G401 (cell line): Measurements from ENCODE around the gene CDX1. TPM values are rescaled to one million over a fixed set of nuclear protein-coding genes. Genes with fewer than 3 reads are reported as not detected.
"Not testable (repeated sequence)": the region's sequence is repeated elsewhere in the genome, so short reads cannot be mapped to it uniquely, and the experiment has no call there.

Experiments
- DNase-seq: peaks from one replicate; pipeline ENCODE4 v3.0.0-alpha.2; 2015; ENCODE audit warnings: low spot score
- in situ Hi-C: cut with HindIII; loops from 2 replicates; pipeline ENCODE4 v1.10.0; 2016; ENCODE audit warnings: low sequenced_read_pairs, mixed read lengths
- total RNA-seq: library from RNA; depleted of rRNA; stranded (reverse); fragments of >200 nt; shearing (Covaris generic); gene quantifications from 2 replicates; pipeline ENCODE4 v1.2.3, GENCODE V29; 2014; rRNA removed

The CDX1 gene
- total RNA-seq, 1 experiment from 2014 or later: not detected

DNA sequence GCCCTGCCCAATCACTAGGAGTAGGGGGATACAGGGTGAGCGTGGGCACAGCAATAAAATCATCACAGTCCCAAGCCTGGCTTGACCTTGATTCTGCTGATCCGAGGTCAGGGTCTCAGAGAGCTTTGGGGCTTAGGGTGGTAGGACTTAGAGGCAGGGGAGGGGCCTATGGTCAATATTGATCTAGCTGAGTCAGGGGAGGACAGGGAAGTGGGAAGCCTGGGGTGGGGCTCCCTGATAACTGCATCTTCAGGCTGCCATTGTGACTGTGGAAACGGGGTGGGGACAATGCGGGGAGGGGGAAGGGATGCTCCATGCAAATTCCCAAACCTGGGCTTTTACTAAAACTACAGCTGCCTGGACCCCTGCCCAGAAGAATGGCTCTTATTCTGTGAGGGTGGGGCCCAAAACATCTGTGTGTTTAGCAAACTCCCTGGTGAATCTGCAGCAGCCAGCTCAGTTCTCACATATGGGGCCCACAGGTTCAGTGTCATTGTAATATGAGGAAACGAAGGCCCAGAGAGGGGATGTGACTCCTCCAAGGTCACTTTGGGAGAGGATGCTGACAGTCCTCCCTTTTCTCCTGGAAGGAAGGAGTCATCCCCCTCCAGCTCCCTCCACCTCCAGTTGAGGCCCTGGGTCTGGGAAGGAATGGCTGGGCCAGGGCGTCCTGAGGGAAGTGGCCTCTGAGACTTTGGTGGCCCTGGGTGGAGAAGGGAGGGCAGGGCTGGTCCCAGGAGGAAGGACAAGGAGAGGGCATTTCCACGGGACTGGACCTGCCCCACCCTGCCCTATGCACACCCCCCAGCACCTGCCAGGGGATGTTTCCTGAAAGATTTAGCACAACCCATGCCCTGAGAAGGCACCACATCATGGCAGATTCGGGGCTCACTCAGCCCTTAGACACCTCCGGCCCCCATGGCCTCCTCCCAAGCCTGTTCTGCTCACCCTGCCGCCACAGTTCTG is 49.7 kb downstream of the CDX1 start:
- no peak for DNase-seq
- in situ Hi-C loops: no loop called here

DNA sequence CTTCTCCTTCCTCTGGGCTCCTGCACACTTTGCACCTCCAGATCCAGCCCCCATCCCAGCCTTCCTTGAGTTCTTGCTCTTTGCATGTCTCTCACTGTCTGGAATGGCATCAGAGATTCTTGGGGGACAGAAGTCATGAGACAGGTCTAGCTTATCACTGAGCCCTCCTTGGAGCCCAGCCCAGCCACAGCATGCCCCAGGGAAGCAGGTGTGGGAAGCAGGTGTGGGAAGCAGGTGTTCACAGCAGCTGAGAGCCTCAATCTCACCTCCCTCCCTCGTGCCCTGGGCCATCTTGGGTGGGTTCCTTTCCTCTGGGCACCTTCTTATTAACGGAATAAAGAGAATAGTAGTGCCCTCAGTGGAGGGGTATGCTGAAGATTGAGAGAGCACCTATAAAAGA is 50.5 kb downstream of the CDX1 start:
- no peak for DNase-seq
- in situ Hi-C loops: no loop called here

DNA sequence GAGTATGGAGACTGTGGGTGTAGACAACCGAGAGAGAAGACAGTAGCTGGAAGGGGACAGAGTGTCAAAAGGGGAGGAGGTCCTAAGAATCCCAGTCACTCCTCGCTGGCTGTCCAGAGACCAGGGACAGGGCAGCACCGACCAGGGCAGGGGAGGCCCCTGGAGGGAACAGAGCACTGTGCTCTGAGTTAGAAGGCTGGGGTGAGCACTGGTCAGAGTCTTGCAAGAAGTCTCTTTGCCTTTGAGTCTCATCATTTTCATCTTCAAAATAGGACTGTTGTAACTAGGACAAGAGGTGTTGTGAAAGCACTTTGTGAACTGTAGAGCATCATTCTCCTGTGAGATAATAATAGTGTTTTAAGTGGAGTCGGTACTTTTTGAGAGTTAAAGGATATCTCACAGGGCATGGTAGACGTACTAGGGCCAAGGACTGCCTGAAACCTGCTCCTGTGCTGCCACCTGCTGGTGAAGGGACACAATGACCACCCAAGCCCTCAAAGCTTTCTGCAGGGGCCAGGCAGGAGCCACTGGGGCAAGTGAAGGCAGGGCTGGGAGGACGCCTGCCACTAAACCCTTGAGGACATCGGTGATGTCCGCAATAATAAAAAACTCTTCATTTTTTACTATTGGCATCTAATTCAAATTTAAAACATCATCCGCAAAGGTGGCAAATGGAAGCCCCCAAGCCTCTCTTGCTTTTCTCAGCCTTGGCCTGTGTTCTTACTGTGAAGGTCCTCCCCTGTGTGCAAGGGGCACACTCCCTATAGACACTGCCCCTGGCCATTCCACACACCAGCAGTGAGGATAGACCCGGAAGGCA is 51.5 kb downstream of the CDX1 start:
- DNase-seq: peak; percentile 91
- in situ Hi-C loops: no loop called here

DNA sequence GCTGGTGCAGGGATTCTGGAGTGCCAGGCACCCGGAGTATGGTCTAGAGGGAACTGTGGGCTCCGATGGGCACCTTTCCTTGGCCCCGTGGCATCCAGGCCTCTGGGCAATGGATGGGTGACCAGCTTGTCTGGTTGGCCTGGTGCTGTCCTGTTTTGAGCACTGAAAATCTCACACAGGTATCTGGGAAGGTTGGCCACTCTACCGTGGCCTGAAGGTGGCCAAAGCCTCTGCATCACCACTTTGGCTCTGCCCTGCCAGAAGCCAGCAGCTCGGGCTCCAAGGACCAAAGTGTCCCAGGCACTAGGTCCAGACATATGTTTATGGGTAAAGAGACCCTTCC is 52.1 kb downstream of the CDX1 start:
- in situ Hi-C loops: no loop called here
- no peak for DNase-seq

GRCh38 chr5:150219142-150219541 is 52.6 kb downstream of the CDX1 start:
- in situ Hi-C loops: no loop called here
- DNase-seq: no peak

DNA sequence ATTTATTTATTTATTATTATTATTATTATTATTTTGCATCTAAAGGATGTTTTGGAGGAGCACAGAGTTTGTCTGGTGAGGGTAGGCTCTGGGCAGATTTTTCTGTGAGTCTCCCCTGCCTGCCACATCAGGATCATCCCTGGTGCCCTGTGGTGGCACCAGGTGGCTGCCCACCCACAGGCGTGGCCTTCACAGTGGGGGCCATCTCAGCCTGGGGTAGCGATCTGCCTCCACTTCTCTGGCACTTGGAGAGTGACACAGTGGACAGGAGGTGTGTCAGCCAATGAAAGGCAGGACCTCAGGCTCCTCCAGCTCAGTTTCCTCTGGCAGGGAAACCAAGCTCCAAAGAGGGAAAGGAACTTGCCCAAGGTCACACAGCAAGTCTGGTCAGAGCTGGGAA is 53.3 kb downstream of the CDX1 start:
- DNase-seq: no peak
- in situ Hi-C loops: no loop called here

- no peak for DNase-seq
- in situ Hi-C loops: no loop called here
Measured at GRCh38 chr5:150221471-150221870, 54.9 kb downstream of the CDX1 start.

DNA sequence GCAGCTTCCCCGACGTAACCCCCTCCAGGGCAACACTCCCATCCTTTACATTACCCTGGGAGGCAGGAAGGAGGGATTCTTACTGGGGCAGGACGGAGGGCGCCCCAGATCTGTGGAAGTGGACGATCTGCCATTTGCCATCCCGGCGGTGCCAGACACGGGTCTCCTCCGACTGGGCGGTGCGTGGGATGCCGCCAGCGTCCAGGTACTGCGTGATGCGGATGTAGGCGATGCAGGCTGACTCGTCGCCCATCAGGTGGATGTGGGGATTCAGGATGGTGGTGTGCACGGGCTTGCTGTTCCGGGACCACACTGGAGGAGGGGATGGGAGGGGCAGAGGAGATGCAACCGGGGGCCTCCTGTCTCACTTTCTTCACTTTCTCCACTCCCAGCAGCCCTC is 56.3 kb downstream of the CDX1 start:
- DNase-seq: no peak
- in situ Hi-C loops: no loop called here

GRCh38 chr5:150223474-150223873 is 56.9 kb downstream of the CDX1 start:
- in situ Hi-C loops: no loop called here
- no peak for DNase-seq

- DNase-seq: no peak
- in situ Hi-C loops: no loop called here
Measured at GRCh38 chr5:150224483-150225027, 58.0 kb downstream of the CDX1 start.

DNA sequence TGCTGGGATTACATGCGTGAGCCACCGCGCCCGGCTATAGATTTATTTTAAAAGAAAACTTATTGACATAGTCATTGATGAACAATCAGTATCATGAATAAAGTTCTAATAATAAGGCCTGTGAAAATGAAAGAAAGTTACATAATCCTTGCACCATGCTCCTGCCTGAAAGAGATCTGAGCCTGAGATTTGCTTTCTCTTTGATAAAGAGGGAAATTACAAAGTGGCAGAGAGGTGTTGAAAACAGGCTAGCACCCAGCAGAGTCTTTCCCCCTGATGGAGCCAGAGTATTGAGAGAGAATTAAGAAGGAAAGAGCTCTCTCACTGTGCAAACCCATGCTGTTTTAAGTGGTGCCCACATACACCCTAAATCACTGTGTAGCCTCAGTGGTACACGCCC is 60.5 kb downstream of the CDX1 start:
- in situ Hi-C loops: no loop called here
- no peak for DNase-seq

DNA sequence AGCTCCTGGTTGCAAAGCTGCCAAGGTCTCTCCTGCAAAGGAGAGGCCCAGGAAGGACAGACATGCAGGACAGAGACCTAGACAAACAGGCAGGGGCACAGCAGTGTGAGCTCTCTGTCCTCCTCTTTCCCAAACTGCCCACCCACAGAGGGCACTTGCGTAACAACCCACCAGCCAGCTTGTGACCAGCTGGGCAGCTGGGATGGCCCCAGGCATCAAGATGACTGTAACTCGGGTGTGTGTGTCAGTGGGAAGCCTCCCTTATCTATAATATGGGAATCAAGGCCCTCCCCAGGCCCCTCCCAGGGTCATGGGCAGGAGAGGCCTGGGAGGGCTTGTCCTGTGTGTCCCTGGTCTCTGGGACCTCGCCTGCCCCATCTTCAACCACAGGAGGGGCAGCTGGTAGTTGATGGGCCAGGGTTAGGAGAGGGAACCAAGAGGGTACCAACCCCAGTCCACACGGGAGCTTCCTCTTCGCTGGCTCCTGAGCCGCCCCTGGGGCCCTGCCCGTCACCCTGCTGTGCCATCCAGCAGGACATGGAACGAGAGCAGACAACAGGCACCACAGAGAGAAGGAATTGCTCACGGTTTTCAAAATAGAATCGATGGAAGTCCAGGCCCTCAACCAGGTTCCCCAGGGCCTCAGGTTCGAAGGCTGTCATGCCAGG is 61.2 kb downstream of the CDX1 start:
- DNase-seq: no peak
- in situ Hi-C loops: no loop called here

DNA sequence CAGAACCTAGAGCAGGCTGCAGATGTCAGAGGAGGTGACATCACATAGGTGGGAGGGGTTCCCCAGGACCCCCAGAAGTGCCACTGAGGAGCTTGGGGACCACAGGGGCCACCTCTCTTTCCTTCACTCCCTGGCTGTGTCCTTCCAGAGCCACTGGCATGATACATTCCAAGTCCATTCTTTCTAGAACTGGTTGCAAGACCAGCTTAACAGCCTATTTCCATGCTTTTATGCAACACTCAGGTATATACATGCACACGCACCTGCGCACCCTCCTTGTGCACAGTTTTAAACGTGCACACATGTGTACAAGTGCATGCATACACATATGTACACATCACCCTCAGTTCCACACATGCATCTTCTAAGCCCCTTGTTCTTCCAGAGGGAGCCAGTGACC is 63.0 kb downstream of the CDX1 start:
- DNase-seq: no peak
- in situ Hi-C loops: no loop called here

- in situ Hi-C loops: no loop called here
Measured at GRCh38 chr5:150230842-150231241, 64.3 kb downstream of the CDX1 start.

DNA sequence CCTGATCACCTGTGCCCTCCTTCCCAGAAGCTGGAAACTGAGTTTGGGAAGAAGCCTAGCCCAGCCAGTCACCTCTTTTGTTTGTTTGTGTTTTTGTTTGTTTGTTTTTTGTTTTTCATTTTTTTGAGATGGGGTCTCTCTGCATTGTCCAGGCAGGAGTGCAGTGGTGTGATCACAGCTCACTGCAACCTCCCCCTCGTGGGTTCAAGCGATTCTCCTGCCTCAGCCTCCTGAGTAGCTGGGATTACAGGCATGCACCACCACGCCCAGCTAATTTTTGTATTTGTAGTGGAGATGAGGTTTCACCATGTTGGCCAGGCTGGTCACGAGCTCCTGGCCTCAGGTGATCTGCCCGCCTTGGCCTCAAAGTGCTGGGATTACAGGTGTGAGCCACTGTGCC is 67.1 kb downstream of the CDX1 start:
- DNase-seq, in situ Hi-C loops: not testable (repeated sequence)

More at GRCh38 chr5:150230842-150231241, 64.3 kb downstream of the CDX1 start:
- no peak for DNase-seq

Other genes with a start within 250 kb of the CDX1 start
- not detected in 2 replicates for gene PDE6A, start 222.0 kb upstream of the CDX1 start, total RNA-seq
- 4.8 and 10.2 TPM in 2 replicates for gene SLC26A2, start 206.0 kb upstream of the CDX1 start, total RNA-seq
- gene TIGD6, start 166.1 kb upstream of the CDX1 start, total RNA-seq: 1.4 and 1.9 TPM in 2 replicates
- gene HMGXB3, start 166.0 kb upstream of the CDX1 start, total RNA-seq: 56.9 and 58.7 TPM in 2 replicates
- 0.43 and 1.1 TPM in 2 replicates for gene CSF1R, start 80.2 kb upstream of the CDX1 start, total RNA-seq
- gene PDGFRB, start 10.9 kb upstream of the CDX1 start, total RNA-seq: 21.0 and 31.1 TPM in 2 replicates
- gene SLC6A7, start 23.3 kb downstream of the CDX1 start, total RNA-seq: not detected in 2 replicates
- 0.06 and 0.31 TPM in 2 replicates for gene CAMK2A, start 123.0 kb downstream of the CDX1 start, total RNA-seq
- gene ARSI, start 136.1 kb downstream of the CDX1 start, total RNA-seq: 89.2 and 100 TPM in 2 replicates
- gene TCOF1, start 190.9 kb downstream of the CDX1 start, total RNA-seq: 78.5 and 94.9 TPM in 2 replicates
- 118 and 123 TPM in 2 replicates for gene CD74, start 246.1 kb downstream of the CDX1 start, total RNA-seq